HK-2 (cell line): Measurements from ENCODE around the gene ZNF718.
A peak's percentile ranks its signal among the peaks of the same experiment; 100 is the strongest.
"Not testable (repeated sequence)": the region's sequence is repeated elsewhere in the genome, so short reads cannot be mapped to it uniquely, and the experiment has no call there.

Source experiments
- DNase-seq: peaks from one replicate; pipeline ENCODE4 v3.0.0-alpha.2; 2018; ENCODE audit not compliant: unreplicated experiment

Gene ZNF718

GRCh38 chr4:161496-162284 is 37.4 kb downstream of the ZNF718 start:
- DNase-seq = no peak

- not testable (repeated sequence) for DNase-seq
Measured at GRCh38 chr4:169640-170039, 45.3 kb downstream of the ZNF718 start.

GRCh38 chr4:171318-171717 is 47.0 kb downstream of the ZNF718 start:
- DNase-seq = not testable (repeated sequence)

- DNase-seq = no peak
Measured at GRCh38 chr4:173666-174314, 49.5 kb downstream of the ZNF718 start.

- no peak for DNase-seq
Measured at GRCh38 chr4:175986-176385, 51.7 kb downstream of the ZNF718 start.

GRCh38 chr4:176995-177394 is 52.7 kb downstream of the ZNF718 start:
- DNase-seq = no peak

- DNase-seq = not testable (repeated sequence)
Measured at GRCh38 chr4:182225-182624, 57.9 kb downstream of the ZNF718 start.

- DNase-seq = no peak
Measured at GRCh38 chr4:188091-188490, 63.8 kb downstream of the ZNF718 start.

- not testable (repeated sequence) for DNase-seq
Measured at GRCh38 chr4:195159-195558, 70.9 kb downstream of the ZNF718 start.

GRCh38 chr4:200936-201335 is 76.6 kb downstream of the ZNF718 start:
- DNase-seq = no peak

- not testable (repeated sequence) for DNase-seq
Measured at GRCh38 chr4:202822-203221, 78.5 kb downstream of the ZNF718 start.

- no peak for DNase-seq
Measured at GRCh38 chr4:205097-205756, 80.9 kb downstream of the ZNF718 start.

- no peak for DNase-seq
Measured at GRCh38 chr4:206054-206453, 81.8 kb downstream of the ZNF718 start.

GRCh38 chr4:208416-209096 is 84.3 kb downstream of the ZNF718 start:
- not testable (repeated sequence) for DNase-seq

GRCh38 chr4:211033-211511 is 86.8 kb downstream of the ZNF718 start:
- DNase-seq = no peak

GRCh38 chr4:212438-213188 is 88.3 kb downstream of the ZNF718 start:
- DNase-seq = peak; percentile 95

- not testable (repeated sequence) for DNase-seq
Measured at GRCh38 chr4:213189-213535, 88.9 kb downstream of the ZNF718 start.
